GM06990 (cell line): ENCODE data around the gene INVS.
"Not testable (repeated sequence)": the region's sequence is repeated elsewhere in the genome, so short reads cannot be mapped to it uniquely, and the experiment has no call there.

Experiments
- DNase-seq: peaks from one replicate; pipeline ENCODE4 v3.0.0-alpha.2; 2011; ENCODE audit not compliant: insufficient read length; ENCODE audit errors: extremely low read depth
- H3K27me3 ChIP-seq: replicated peaks from 2 replicates; pipeline ENCODE4 v1.6.0; 2011; ENCODE audit warnings: low read length; ENCODE audit not compliant: control insufficient read depth, insufficient read depth
- H3K36me3 ChIP-seq: 2 replicates; pipeline ENCODE4 v1.5.1; 2011; ENCODE audit warnings: low read length; ENCODE audit not compliant: control insufficient read depth, insufficient read depth
- H3K4me3 ChIP-seq: replicated peaks from 2 replicates; pipeline ENCODE4 v1.5.1; 2011; ENCODE audit warnings: low read depth, mild to moderate bottlenecking, control low read depth, low read length
- TF ChIP-seq, protein P1 (sequence below): IDR thresholded peaks from 2 replicates; pipeline ENCODE4 v1.5.1; 2011; ENCODE audit warnings: low read length, control low read depth, mild to moderate bottlenecking, inconsistent platforms; ENCODE audit not compliant: insufficient read depth, poor library complexity, severe bottlenecking

INVS gene

DNA sequence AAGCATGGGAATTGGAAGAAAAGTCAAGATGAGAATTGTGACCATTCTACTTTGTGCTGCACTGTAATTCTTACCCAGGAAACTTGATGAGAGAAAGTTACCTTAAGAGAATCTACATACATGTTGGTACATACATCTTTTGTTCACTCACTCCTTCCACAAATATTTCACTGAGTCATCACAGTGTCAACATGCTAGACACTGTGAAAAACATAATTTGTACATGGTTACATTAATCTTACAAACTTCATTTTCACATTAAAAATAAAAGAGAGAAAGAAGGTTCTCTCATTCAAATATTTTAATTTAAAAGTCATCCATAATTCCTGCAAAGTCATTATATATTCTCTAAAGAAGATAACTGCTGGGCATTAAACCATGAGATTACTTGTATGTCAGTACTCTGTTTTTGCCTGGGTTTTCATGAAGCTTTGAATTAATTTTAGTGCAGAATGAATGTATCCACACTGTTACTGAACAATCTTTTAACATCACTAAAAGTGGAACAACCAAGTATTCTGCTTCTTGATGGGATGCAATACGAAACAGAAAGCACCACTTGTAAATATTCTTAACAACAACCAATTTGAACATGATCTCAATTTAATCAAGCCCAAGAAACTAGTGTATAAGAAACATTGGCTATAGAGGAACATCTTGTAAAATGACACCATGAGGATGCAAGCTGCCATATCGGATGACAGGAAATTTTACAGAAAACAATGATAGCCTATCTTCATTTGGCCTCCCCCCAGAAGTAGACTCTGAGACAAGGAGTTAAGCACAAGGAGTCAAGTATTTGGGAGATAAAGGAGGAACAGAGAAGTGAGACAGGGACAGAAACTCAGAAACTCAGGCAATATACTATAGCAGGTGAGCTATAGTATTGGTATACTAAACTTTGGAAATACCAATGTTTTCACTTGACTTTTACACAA, 28.7 kb upstream of the INVS start:
- H3K4me3 ChIP-seq, result no peak overlapping the region
- H3K36me3 ChIP-seq, result peaks cover 2% of the 10 kb centered on the region; the same call in 1 of the 2 replicates
- TF ChIP-seq, protein P1, sequence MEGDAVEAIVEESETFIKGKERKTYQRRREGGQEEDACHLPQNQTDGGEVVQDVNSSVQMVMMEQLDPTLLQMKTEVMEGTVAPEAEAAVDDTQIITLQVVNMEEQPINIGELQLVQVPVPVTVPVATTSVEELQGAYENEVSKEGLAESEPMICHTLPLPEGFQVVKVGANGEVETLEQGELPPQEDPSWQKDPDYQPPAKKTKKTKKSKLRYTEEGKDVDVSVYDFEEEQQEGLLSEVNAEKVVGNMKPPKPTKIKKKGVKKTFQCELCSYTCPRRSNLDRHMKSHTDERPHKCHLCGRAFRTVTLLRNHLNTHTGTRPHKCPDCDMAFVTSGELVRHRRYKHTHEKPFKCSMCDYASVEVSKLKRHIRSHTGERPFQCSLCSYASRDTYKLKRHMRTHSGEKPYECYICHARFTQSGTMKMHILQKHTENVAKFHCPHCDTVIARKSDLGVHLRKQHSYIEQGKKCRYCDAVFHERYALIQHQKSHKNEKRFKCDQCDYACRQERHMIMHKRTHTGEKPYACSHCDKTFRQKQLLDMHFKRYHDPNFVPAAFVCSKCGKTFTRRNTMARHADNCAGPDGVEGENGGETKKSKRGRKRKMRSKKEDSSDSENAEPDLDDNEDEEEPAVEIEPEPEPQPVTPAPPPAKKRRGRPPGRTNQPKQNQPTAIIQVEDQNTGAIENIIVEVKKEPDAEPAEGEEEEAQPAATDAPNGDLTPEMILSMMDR, result no peak
- no peaks in the 10 kb centered on the region for H3K27me3 ChIP-seq
- no peak for DNase-seq

DNA sequence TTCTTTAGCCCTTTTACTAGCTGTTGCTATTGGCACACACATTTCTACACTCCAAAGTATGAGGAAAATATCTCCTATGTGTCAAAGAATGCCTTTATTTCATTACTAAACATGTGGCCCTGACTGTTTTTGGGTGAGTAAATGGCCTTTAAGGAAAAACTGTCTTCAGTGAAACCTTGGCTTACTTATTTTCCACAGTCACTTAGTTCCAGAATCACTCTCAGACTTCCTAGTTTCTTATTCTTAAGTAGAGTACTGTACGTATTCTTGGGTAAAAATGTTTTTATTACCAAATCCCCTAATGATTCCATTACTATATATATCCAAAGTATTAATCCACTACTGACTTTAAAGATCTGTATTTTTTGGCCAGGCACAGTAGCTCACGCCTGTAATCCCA, 27.8 kb upstream of the INVS start:
- H3K27me3 ChIP-seq, result no peaks in the 10 kb centered on the region
- TF ChIP-seq, protein P1, result no peak
- H3K4me3 ChIP-seq, result no peak overlapping the region
- no peak for DNase-seq
- H3K36me3 ChIP-seq, result peaks cover 2% of the 10 kb centered on the region; the same call in 1 of the 2 replicates

DNA sequence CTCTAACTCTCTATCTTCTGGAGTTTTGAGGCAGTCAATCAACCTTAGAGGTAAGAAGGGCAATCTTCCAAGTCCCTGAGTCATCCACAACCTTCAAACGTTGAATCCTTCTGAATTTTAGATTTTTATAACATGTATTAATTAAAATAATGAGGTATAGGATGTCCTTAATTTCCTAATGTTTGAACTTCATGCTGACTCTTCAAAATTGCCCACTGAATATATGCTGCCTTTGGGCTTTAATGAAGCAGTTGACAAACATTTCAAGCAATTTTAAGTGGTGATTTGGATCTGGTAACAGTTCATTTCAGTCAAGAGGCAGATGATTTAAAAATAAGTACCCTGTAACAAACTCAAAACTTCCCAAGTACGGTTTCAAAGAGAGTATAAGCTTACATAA, 26.2 kb upstream of the INVS start:
- no peaks in the 10 kb centered on the region for H3K27me3 ChIP-seq
- H3K4me3 ChIP-seq, result no peak overlapping the region
- DNase-seq, result no peak
- H3K36me3 ChIP-seq, result peaks cover 2% of the 10 kb centered on the region; the same call in 1 of the 2 replicates
- TF ChIP-seq, protein P1, result no peak

DNA sequence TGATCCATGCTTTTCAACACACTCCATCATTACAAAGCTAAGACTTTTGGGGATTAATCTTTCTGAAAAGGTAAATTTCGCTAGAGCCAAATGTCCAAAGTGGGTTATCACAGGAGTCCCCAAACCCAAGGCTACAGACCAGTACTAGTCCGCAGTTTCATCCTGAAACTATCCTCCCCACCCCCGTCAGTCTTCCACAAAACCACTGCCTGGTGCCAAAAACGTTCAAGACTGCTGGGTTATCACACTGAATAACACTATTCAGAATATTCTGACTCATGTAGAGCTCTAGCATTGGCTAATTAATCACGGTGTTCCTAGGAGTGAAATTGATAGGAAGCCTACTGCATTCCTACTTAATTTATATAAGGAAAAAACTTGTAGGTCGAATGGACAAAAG, 24.9 kb upstream of the INVS start:
- peaks cover 2% of the 10 kb centered on the region for H3K36me3 ChIP-seq
- H3K27me3 ChIP-seq, result no peaks in the 10 kb centered on the region
- DNase-seq, result no peak
- TF ChIP-seq, protein P1, result no peak
- H3K4me3 ChIP-seq, result no peak overlapping the region

DNA sequence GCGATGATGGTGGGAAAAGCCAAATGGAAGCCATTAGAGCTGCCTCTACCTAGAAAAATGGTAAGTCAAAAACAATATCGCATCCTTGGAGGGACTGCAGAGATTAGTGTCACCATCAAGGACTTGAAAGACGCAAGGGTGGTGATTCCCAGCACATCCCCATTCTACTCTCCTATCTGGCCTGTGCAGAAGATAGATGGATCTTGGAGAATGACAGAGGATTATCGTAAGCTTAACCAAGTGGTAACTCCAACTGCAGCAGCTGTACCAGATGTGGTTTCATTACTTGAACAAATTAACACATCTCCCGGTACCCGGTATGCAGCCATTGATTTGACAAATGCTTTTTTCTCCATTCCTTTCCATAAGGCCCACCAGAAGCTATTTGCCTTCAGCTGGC, 24.1 kb upstream of the INVS start:
- no peak overlapping the region for H3K4me3 ChIP-seq
- H3K36me3 ChIP-seq, result peaks cover 2% of the 10 kb centered on the region
- no peak for DNase-seq
- TF ChIP-seq, protein P1, result no peak
- no peaks in the 10 kb centered on the region for H3K27me3 ChIP-seq

DNA sequence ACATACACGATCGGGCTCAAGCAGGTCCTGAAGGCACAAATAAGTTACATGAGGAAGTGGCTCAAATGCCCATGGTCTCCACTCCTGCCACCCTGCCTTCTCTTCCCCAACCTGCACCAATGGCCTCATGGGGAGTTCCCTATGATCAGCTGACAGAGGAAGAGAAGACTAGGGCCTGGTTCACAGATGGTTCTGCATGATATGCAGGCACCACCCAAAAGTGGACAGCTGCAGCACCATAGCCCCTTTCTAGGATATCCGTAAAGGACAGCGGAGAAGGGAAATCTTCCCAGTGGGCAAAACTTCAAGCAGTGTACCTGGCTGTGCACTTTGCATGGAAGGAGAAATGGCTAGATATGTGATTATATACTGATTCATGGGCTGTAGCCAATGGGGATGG, 22.8 kb upstream of the INVS start:
- DNase-seq, H3K27me3 ChIP-seq, H3K36me3 ChIP-seq, H3K4me3 ChIP-seq: not testable (repeated sequence)
